ENCODE results near the gene CCDC30.

DNA sequence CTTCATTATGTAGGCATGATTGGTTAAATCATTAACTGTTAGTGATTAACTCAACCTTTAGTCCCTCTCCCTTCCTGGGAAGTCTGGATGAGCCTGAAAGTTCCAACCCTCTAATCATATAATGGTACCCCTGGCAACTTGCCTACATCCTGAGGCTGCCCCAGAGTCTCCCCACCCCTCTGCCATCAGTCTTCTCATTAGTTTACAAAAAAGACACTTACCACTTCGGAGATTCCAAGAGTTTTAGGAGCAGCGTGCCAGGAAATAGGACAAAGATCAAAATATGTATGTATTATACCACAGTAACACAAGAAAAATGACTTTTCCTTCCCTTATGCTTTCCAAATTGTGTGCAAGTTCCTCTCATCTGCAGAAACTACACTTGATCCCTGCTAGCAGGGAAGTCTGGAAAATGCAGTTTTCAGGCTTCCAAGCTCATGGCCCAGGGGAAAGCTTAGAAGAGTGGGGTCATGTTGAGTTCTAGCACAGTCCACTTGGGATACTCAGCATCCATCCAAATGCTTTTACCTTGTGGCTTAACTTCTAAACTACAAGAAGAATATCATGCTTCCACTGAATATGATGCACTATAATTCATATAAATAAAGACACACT lies 130.5 kb downstream of the CCDC30 start:
- TF ChIP-seq, protein P1, sequence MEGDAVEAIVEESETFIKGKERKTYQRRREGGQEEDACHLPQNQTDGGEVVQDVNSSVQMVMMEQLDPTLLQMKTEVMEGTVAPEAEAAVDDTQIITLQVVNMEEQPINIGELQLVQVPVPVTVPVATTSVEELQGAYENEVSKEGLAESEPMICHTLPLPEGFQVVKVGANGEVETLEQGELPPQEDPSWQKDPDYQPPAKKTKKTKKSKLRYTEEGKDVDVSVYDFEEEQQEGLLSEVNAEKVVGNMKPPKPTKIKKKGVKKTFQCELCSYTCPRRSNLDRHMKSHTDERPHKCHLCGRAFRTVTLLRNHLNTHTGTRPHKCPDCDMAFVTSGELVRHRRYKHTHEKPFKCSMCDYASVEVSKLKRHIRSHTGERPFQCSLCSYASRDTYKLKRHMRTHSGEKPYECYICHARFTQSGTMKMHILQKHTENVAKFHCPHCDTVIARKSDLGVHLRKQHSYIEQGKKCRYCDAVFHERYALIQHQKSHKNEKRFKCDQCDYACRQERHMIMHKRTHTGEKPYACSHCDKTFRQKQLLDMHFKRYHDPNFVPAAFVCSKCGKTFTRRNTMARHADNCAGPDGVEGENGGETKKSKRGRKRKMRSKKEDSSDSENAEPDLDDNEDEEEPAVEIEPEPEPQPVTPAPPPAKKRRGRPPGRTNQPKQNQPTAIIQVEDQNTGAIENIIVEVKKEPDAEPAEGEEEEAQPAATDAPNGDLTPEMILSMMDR (IDR thresholded peaks at IDR 0.05; ENCODE audit: poor library complexity): no peak
- TF ChIP-seq EZH2 (IDR thresholded peaks at IDR 0.05; ENCODE audit: borderline replicate concordance): no peak

Data from hepatocyte (in vitro differentiated cells).